Sigmoid colon (tissue), 4 donors: Measurements from ENCODE around the gene SETD1B.

Source experiments
- CTCF ChIP-seq, 4 experiments: fragments of 450-650 bp in 3 of 4; fragments of 200-600 bp in 1 of 4; IDR thresholded peaks; one replicate each; pipeline ENCODE4 v1.5.1; 2016 to 2019; ENCODE audit warnings: antibody characterized with exemption in 4 of 4, mild to moderate bottlenecking in 3 of 4, moderate library complexity in 2 of 4
- EP300 ChIP-seq, 4 donors: sonication (generic); formaldehyde crosslinking; IDR thresholded peaks; one replicate each; pipeline ENCODE4 v1.6.1; 2017; ENCODE audit warnings: antibody characterized with exemption in 4 of 4
- POLR2A ChIP-seq, 2 donors: fragments of 450-650 bp; IDR thresholded peaks; one replicate each; pipeline ENCODE4 v1.6.1; 2016; ENCODE audit warnings: antibody characterized with exemption in 2 of 2, mild to moderate bottlenecking in 2 of 2, moderate library complexity in 2 of 2
- POLR2AphosphoS5 ChIP-seq, 4 donors: sonication (generic); formaldehyde crosslinking; IDR thresholded peaks; one replicate each; pipeline ENCODE4 v1.6.1; 2017; ENCODE audit warnings: antibody characterized with exemption in 4 of 4

- no peak for TF ChIP-seq POLR2A (IDR thresholded peaks at IDR 0.05)
- no peak for TF ChIP-seq POLR2AphosphoS5 (IDR thresholded peaks at IDR 0.05)
- TF ChIP-seq CTCF (IDR thresholded peaks at IDR 0.05): no peak
- no peak for TF ChIP-seq EP300 (IDR thresholded peaks at IDR 0.05)
These were observed 33.4 kb upstream of the SETD1B start for GRCh38 chr12:121770388-121770787.
